HG02763 (cell line): Measurements from ENCODE around the gene COL1A1.

Experiments used
- ATAC-seq: cut with Tn5 transposase; IDR thresholded peaks from one replicate; pipeline ENCODE4 v1.9.1; 2021; ENCODE audit warnings: mild to moderate bottlenecking, moderate library complexity; ENCODE audit not compliant: unreplicated experiment

The COL1A1 gene

DNA sequence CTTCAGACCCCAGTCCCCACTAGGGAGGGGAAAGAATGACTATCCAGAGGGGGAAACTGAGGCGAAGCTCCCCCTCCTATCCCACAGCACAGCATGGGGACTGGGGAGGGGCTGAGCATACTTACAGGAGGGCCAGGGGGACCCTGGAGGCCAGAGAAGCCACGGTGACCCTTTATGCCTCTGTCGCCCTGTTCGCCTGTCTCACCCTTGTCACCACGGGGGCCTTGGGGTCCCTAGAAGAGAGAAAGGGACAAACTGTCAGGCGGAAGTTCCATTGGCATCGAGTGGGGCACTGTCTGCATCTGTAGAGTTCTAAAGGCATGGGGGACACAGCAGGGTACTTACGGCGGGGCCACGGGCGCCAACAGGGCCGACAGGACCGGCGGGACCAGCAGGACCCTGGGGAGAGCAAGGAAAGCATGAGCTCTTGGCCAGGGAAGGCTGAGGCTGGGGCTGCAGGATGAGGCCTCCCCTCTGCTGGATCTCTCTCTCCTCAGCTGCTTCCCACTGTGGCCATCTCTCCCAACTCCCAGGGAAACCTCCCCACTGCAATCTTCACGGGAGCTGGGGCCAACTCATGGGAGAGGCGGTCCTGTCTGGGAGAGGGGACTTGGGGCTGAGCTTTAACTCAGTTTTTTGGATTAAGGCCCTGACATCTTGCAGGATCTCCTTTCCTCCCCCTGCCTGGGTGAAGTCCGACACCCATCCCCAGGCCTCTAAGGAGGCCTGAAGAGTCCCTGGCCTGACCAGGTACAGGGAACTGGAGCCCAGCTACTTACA is 13.5 kb downstream of the COL1A1 start:
- ATAC-seq, result no peak

DNA sequence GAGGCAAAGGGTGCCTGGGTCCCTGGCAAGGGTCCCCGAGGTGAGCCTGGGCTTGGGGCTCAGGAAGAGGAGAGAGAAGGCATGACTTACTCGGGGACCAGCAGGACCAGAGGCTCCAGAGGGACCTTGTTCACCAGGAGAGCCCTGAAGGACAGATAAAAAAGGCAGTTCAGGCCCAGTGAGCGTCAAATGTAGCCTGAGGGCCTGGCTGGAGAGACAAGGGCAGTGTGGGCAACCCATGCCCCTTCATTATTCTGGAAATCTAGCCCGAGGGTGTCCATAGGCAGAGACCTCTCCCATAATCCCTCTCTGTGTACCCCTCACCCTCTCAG is 14.1 kb downstream of the COL1A1 start:
- no peak for ATAC-seq

DNA sequence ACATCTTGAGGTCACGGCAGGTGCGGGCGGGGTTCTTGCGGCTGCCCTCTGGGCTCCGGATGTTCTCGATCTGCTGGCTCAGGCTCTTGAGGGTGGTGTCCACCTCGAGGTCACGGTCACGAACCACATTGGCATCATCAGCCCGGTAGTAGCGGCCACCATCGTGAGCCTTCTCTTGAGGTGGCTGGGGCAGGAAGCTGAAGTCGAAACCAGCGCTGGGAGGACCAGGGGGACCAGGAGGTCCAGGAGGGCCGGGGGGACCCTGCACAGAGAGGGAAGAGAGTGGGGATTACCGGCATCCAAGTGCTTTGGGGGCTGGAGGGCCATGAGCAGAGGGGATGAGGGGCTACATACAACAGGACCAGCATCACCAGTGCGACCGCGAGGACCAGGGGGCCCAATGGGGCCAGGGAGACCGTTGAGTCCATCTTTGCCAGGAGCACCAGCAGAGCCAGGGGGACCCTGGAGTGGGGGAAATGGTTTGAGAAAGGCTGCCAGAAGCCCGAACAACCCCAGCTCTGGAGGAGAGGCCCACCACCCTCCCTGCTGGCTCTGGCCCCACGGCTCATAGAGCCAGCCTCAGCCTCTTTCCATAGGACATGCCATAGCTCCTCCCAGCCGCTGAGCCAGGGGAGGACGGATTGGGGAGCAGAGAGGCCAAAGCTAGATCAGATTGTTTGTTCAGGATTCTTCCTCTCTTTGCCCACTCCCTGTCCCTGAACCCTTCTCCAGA is 14.6 kb downstream of the COL1A1 start:
- ATAC-seq, result no peak

DNA sequence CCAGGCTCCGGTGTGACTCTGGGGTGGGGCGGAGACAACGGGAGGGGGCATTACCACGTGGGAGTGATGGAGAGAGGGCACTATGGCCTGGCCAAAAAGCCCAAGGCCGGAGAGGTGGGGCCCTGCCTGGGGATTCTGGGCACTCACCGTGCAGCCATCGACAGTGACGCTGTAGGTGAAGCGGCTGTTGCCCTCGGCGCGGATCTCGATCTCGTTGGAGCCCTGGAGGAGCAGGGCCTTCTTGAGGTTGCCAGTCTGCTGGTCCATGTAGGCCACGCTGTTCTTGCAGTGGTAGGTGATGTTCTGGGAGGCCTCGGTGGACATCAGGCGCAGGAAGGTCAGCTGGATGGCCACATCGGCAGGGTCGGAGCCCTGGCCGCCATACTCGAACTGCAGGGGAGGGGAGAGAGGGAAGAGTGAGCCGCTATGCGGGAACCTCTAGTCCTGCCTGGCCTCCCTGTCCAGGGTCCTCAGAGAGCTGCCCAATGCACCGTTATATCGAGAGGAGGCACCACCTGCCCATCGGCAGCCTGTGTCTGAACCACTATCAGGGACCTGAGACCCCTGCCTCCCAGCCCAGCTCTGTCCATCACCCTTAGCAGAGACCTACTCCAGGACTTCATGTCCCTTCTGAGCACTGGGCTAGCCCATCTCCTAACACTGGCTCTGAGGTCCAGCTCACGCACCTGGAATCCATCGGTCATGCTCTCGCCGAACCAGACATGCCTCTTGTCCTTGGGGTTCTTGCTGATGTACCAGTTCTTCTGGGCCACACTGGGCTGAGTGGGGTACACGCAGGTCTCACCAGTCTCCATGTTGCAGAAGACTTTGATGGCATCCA is 15.6 kb downstream of the COL1A1 start:
- ATAC-seq, result no peak

DNA sequence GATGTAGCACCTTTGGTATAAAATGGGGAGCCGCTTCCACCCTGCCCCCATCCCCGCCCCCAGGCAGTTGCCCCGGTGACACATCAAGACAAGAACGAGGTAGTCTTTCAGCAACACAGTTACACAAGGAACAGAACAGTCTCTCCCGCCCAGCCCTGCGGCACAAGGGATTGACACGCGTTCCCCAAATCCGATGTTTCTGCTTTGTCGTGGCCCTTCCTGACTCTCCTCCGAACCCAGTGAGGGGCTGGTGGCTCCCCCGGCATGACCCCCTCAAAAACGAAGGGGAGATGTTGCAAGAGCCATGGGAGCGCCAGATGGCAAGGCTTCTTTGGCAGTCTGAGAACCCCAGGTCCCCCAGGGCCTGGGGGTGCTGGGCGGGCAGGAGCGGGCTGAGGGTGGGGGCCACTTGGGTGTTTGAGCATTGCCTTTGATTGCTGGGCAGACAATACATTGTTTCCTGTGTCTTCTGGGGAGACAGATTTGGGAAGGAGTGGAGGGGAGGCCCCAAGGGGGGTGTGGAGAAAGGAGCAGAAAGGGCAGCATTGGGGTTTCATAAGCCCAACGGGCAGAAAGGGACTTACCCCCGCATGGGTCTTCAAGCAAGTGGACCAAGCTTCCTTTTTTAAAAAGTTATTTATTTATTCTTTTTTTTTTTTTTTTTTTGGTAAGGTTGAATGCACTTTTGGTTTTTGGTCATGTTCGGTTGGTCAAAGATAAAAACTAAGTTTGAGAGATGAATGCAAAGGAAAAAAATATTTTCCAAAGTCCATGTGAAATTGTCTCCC is 16.6 kb downstream of the COL1A1 start:
- ATAC-seq, result no peak

DNA sequence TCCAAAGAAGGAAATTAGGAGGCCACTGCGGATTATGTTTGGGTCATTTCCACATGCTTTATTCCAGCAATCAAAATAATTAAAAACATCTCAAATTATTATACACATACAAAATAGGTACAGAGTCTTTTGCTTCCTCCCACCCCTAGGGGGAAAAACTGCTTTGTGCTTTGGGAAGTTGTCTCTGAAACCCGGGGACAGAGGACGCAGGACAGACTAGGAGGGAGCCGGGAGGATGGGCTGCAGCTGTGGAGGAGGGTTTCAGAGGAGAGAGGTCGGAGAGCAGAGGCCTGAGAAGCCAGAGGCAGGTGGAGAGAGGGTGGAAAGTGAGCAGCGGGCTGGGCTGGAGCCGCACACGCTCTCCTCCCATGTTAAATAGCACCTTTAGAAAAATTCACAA is 17.4 kb downstream of the COL1A1 start:
- ATAC-seq, result no peak

DNA sequence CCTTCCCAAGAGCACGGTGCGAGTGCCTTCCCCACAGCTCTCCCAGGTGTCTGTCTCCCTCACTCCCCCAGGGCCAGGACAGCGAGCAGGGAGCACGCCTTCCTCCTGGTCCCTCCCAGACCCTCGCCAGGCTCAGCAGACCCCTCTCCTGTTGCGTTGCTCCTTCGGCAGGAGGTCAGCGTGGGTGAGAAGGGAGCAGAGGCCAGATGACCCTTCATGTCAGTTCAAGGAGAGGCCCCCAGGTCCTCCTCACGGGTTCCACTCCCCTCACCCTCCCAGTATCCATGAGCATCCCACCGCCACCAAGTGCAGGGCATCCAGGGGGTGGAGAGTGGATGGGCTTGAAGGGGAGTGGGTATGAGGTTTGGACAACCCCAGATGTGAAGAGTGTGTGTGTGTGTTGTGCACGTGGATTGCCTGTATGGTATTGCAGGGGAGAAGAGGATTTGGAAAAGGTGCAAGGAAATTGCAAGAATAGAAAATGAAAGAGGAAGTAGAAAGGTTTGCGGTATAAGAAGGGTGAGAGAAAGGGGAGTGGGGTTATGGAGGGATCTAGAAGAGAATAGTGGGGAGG is 17.9 kb downstream of the COL1A1 start:
- ATAC-seq, result no peak

DNA sequence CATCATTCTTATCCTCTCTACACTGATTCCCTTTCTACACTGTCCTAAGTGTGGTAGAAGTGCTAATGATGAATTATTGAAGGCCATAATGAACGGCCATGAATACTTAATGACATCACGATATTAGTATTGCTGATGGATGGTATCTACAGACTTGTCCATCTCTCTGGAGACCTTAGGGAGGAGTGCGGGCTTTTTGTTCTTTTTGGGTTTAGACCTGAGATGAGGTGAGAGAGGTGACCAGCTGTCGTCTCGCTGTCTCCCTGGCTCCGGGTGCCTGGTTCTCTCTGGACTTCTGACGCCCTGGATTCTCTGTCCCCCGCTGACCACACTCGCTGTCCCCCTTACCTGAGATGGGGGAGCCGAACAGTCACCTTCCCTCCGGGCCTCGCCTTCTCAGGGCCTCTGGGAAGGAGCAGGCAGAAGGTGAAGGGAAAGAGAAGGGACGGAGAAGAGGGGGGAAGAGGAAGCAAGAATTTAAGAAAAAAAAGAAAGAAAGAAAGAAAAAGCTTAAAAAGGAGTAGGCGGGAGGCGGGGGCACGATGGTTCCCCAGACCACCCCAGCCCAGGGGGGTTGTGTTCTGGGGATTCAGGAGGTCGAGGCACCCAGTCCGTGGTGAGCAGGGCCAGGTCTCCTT is 18.5 kb downstream of the COL1A1 start:
- no peak for ATAC-seq

DNA sequence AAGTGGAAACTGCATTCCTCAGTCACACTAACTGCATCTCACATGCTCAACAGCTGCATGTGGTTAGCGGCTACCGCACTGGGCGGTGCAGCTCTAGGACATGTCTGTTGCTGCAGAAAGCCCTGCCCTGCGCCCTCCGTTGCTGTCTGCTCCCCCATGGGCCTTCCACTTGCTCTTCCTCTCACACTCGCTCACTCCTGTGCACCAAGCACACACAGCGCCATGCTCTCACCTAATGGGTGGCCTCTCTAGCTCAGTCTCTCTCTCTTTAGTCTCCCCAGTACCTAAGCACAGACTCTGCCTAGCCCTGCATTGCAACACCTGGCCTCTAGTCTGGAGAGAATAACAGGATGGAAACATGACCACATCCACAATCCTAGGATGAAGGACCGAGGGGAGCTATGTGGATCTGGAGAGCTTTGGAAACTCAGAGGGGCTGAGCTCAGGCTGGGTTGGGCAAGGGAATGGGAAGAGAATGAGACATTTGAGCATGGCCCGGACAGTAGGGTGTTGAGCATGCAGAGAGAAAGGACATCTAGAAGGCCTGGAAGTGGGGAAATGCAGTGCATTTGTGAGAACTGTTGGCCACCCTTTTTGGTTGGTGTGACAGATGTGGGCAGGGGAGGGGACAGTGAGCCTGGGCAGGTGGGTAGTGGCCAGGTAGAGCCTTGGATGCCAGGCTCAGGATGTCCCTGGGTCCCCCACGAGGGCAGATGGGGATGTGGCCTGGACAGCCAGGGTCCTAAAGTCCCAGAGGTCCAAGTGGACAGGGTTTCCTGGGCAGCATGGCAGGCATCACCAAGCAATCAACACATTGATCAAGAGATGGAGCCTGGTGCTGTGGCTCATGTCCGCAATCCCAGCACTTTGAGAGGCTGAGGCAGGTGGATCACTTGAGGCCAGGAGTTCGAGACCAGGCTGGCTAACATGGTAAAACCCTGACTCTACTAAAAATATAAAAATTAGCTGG is 19.6 kb downstream of the COL1A1 start:
- no peak for ATAC-seq

DNA sequence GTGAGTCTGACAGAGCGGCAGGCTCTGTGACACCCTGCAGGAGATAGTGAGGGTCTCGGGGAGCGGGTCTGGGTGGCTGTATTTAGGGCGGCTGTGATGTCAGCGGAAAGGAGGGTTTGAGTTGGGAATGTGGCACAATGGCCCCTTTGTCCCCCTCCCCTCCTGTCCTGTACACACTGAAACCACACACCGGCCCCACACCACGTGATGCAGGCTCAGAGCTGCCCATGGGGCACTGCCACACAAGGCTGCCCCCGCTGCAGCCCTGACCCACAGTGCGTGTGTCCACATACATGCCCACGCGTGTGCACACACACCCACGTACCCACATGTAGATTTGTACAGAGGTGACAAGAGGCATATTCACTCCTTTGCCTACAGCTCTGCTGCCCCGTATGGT is 20.3 kb downstream of the COL1A1 start:
- ATAC-seq, result no peak

DNA sequence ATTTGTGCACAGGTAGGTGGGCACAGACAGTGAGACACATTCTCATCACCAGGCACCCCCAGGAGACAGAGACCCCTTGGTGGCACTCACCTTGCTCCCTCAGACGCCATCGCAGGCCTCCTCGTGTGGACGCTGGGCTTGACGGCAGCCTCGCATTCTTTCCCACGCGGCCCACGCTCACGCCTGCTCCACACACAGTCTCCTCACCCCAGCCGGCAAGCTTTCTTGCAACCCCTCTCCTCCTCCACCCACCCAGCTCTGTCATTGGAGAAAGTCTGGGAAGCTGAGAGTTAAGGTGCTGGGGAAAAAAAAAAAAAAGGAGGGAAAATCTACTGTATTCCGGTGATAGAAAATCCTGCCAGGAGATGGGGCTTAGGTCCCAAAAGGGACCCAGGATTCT is 20.8 kb downstream of the COL1A1 start:
- no peak for ATAC-seq

DNA sequence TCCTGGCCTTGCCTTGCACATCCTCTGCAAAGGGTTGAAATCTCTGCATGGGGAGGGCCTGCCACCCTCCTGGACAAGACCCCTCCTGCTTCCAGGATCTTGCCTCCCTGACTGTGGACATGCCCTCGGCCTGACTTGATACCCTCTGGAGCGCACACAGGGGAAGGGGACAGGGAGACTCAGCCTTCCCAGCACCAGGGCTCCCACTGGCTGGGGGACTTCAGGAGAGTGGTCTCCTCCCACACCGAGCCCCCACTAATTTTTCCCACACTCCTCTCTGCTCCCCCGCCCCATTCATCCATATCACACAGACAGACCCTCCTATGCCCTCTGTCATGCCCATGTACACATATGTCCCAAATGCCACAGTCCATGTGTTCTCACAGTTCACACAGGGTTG is 21.3 kb downstream of the COL1A1 start:
- no peak for ATAC-seq

DNA sequence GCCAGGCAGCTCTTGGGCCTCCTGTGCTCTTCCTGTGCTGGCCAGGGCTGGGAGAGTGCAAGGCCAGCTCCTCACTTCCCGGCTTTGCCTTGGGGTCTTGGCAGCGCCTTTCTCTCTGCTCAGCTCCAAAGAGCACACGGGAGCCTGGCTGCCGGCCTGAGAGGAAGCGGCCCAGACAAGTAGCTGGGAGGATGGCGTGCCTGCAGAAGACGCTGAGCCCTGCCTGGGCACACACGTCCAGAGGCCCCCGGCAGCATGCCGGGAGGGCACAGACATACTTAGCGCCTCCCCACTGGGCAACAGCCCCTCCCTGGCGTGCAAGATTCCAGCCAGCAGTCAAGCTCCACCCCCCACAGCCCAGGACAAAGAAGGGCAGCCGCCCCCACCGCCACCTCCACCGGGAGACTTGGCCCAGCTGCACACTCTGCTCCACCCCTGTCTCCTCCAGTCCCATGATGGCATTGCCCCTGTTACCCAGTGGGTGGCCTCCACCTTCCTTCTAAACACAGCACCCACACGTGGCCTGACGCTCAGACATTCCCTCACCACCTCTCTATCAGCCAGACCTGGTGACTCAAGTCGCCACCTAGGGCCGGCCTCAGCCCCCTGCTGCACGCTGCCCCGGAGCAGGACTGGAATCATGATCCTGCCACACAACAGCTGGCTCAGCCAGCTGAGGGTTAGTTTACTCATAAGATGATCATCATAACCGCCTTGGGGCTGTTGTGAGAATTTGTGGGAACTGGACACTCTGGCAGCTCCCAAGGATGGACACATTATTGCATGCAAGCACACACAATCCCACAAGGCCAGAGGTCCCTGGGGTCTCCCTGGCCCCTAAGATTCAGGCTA is 23.2 kb downstream of the COL1A1 start:
- peak; percentile 56 for ATAC-seq

DNA sequence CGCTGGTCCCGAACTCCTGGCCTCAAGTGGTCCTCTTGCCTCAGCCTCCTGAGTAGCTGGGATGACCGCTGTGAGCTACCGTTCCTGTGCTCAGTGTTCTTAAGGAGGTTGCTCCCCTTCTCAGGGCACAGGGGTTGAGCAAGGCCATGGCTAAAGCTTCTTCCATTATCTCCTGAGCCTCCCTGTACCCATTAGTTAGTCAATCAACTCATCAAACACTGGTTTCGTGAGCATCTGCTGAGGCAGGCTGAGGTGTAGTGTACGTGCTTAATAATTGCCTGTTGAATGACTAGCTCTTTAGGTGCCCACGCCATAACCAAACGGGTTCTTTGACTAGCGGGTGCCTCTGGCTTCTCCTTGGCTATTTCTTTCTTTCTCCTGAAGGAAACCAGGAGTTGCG is 24.0 kb downstream of the COL1A1 start:
- ATAC-seq, result no peak

DNA sequence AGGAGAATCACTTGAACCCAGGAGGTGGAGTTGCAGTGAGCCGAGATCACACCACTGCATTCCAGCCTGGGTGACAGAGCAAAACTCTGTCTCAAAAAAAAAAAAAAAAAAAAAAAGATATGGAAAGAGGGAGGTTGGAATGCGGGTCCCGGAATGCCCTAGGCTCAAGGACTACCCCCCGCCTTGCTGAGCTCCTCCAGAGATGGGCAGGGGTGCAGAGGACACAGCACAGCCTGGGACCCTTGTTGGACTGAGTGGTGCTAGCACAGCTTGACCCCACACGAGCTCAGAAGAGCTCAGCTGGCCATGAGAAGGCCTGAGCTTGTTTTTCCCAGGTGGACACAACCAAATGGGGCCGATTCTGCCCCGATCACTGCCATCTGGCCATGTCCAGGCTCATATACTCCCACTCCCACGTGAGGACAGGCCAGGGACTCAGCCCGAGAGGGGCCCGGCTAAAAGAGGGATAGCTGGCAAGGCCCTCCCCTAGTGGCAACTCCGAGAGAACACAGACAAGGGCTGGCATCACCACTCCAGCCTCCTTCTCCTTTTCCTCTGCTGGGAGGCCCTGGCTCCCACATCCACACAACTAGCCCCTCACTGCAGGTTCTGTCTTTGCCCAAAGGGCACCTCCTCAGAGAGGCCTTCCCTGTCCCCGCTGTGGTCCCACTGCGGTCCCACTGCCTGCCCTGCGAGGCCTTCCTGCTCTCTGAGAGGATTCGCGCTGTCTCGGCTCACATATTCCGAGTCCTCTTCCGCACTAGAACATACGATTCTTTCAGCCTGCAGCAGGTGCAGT is 24.7 kb downstream of the COL1A1 start:
- ATAC-seq, result no peak

DNA sequence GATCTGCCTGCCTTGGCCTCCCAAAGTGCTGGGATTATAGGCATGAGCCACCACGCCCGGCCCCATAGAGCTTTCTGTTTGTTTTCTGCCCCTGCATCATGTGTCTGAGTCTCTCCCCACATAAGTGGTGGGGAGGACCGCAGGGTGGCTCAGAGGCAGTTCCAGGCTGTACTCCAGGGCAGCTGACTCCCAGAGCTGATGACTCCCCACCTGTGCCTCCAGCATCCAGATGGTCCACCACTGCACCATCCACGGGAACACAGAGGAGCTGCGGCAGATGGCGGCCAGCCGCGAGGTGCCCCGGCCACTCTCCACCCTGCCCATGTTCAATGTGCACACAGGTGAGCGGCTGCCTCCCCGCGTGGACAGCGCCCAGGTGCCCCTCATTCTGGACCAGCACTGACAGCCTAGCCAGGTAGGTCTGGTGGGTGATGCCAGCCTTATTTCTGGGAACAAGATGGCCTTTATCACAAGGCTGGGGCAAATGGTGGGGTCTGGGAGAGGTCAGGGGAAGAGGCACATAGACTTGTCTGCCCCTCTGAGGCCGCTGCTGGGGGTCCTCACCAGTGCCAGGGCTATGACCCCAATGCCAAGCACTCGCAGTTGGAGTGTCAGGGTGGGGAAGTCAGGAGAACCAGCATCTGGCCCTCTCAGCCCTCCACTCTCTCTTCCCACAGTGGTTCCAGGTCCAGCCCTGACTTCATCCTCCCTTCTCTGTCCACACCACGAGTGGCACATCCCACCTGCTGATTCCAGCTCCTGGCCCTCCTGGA is 26.2 kb downstream of the COL1A1 start:
- no peak for ATAC-seq

DNA sequence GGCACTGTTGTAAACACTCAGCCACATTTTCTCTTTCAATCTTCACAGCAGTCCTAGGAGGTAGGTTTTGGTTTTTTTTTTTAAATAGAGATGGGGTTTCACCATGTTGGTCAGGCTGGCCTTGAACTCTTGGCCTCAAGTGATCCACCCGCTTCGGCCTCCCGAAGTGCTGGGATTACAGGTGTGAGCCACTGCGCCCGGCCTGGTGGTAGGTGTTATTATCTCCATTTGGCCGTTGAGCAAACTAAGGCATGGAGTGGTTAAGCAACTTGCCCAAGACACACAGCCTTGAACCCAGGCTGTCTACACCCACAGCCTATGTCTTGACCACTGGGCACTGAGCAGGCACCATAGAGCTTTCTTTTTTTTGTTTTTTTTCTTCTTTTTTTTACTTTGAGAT is 27.0 kb downstream of the COL1A1 start:
- no peak for ATAC-seq
